ENCODE data around the gene ATL3. TPM values are rescaled to one million over a fixed set of nuclear protein-coding genes. Genes with fewer than 3 reads are reported as not detected.

ATL3 gene
- total RNA-seq, 4 donors from 2014 or later: 81.4 to 102 (median 92.9) TPM

- H3K4me1 ChIP-seq: peaks cover 0 to 52% (median 28%) of the 10 kb centered on the region in 4 donors
- no peaks in the 10 kb centered on the region for H3K9me3 ChIP-seq
- peak; percentile 28 to 55 for DNase-seq (ENCODE audit: low spot score in 2 of 2)
- peak overlapping the region; percentile 63 to 96 (median 86) for H3K4me3 ChIP-seq
- 0 to 1% methylated on average over 37 to 44 of the region's 63 CpGs for WGBS, 2 donors
- TF ChIP-seq EP300 (IDR thresholded peaks at IDR 0.05): peak in 1 of 2 donors; percentile 63
- no peak for TF ChIP-seq POLR2A (IDR thresholded peaks at IDR 0.05)
- TF ChIP-seq CTCF (IDR thresholded peaks at IDR 0.05): peak in 4 of 5 experiments; percentile 38 to 57 (median 44)
- H3K27me3 ChIP-seq: no peaks in the 10 kb centered on the region
- peak overlapping the region; percentile 95 to 99 (median 99) for H3K27ac ChIP-seq
- no peaks in the 10 kb centered on the region for H3K36me3 ChIP-seq
Observed at GRCh38 chr11:63670433-63671321, 499 bp downstream of the ATL3 start.

GRCh38 chr11:63670096-63670432 lies 1.1 kb downstream of the ATL3 start:
- H3K4me1 ChIP-seq: peaks cover 0 to 58% (median 28%) of the 10 kb centered on the region in 4 donors
- WGBS, 2 donors: 23 to 26% methylated on average over 7 of the region's 7 CpGs

GRCh38 chr11:63667995-63668795 lies 3.0 kb downstream of the ATL3 start:
- Histone ChIP-seq H3K4me1 (peaks cover 0 to 75% (median 38%) of the 10 kb centered on the region in 4 donors), H3K27me3 (no peaks in the 10 kb centered on the region), H3K27ac (peak overlapping the region in 2 of 4 donors; percentile 56 to 99), H3K9me3 (no peaks in the 10 kb centered on the region), H3K4me3 (no peak overlapping the region), H3K36me3 (no peaks in the 10 kb centered on the region)
- no peak for TF ChIP-seq POLR2A (IDR thresholded peaks at IDR 0.05)
- TF ChIP-seq EP300 (IDR thresholded peaks at IDR 0.05): no peak
- TF ChIP-seq CTCF (IDR thresholded peaks at IDR 0.05): no peak
- DNase-seq (ENCODE audit: low spot score in 2 of 2): no peak
- WGBS, 2 donors: 64 to 66% methylated on average over 3 of the region's 3 CpGs

More at GRCh38 chr11:63670096-63670432, 1.1 kb downstream of the ATL3 start:
- no peak for TF ChIP-seq POLR2A (IDR thresholded peaks at IDR 0.05)
- TF ChIP-seq EP300 (IDR thresholded peaks at IDR 0.05): no peak
- TF ChIP-seq CTCF (IDR thresholded peaks at IDR 0.05): no peak
- Histone ChIP-seq H3K27me3 (no peaks in the 10 kb centered on the region), H3K9me3 (no peaks in the 10 kb centered on the region), H3K36me3 (no peaks in the 10 kb centered on the region), H3K27ac (peak overlapping the region; percentile 95 to 99 (median 99)), H3K4me3 (peak overlapping the region; percentile 63 to 96 (median 86))
- DNase-seq (ENCODE audit: low spot score in 2 of 2): no peak

- Histone ChIP-seq H3K9me3 (no peaks in the 10 kb centered on the region), H3K36me3 (no peaks in the 10 kb centered on the region), H3K4me1 (peaks cover 0 to 83% (median 41%) of the 10 kb centered on the region in 4 donors), H3K27me3 (no peaks in the 10 kb centered on the region), H3K4me3 (no peak overlapping the region), H3K27ac (no peak overlapping the region)
- no peak for DNase-seq (ENCODE audit: low spot score in 2 of 2)
- 71 to 72% methylated on average over 4 of the region's 4 CpGs for WGBS, 2 donors
- TF ChIP-seq EP300 (IDR thresholded peaks at IDR 0.05): no peak
- TF ChIP-seq CTCF (IDR thresholded peaks at IDR 0.05): no peak
Observed at GRCh38 chr11:63666874-63667273, 4.3 kb downstream of the ATL3 start.

Data from tibial nerve (tissue), 4 donors.